Liver (tissue), 9 donors: Measurements from ENCODE around the gene C1R. TPM values are rescaled to one million over a fixed set of nuclear protein-coding genes. Genes with fewer than 3 reads are reported as not detected.

Experiments
- DNase-seq: peaks from one replicate; pipeline ENCODE4 v3.0.0-alpha.2; 2017; ENCODE audit warnings: low spot score
- H3K27ac ChIP-seq, 2 donors: one replicate each; pipeline ENCODE4 v1.7.0; 2013; ENCODE audit warnings: inconsistent platforms in 2 of 2, low read length in 2 of 2, control low read depth in 1 of 2, low read depth in 1 of 2, mild to moderate bottlenecking in 1 of 2
- H3K27me3 ChIP-seq, 4 donors: one replicate each; pipeline versions ENCODE4 v1.6.1 to v1.7.0; 2013; ENCODE audit warnings: low read length in 3 of 4, inconsistent platforms in 1 of 4, mild to moderate bottlenecking in 1 of 4, moderate library complexity in 1 of 4; ENCODE audit not compliant: control insufficient read depth in 4 of 4, insufficient read depth in 4 of 4
- H3K36me3 ChIP-seq, 4 donors: one replicate each; pipeline versions ENCODE4 v1.6.1 to v1.7.0; 2013; ENCODE audit warnings: low read length in 3 of 4, mild to moderate bottlenecking in 3 of 4, low read depth in 1 of 4, moderate library complexity in 1 of 4; ENCODE audit not compliant: control insufficient read depth in 4 of 4, insufficient read depth in 3 of 4
- H3K4me1 ChIP-seq, 4 donors: one replicate each; pipeline versions ENCODE4 v1.6.1 to v1.7.0; 2013; ENCODE audit warnings: low read length in 3 of 4, mild to moderate bottlenecking in 3 of 4, moderate library complexity in 1 of 4; ENCODE audit not compliant: control insufficient read depth in 4 of 4, insufficient read depth in 4 of 4
- H3K4me3 ChIP-seq, 3 donors: one replicate each; pipeline versions ENCODE4 v1.6.1 to v1.7.0; 2013; ENCODE audit warnings: low read length in 3 of 3, control low read depth in 1 of 3, low read depth in 1 of 3, mild to moderate bottlenecking in 1 of 3
- H3K9ac ChIP-seq, 2 donors: one replicate each; pipeline ENCODE4 v1.7.0; 2013; ENCODE audit warnings: low read length in 2 of 2, mild to moderate bottlenecking in 2 of 2, moderate library complexity in 2 of 2, control low read depth in 1 of 2, low read depth in 1 of 2
- H3K9me3 ChIP-seq, 4 donors: one replicate each; pipeline versions ENCODE4 v1.6.1 to v1.7.0; 2013; ENCODE audit warnings: low read length in 3 of 4; ENCODE audit not compliant: control insufficient read depth in 4 of 4
- CTCF ChIP-seq: fragments of 150-350 bp; IDR thresholded peaks from 2 replicates; pipeline ENCODE4 v1.5.1; 2017; ENCODE audit warnings: improper control_type of control experiment, low read depth, low read length; ENCODE audit not compliant: missing input control
- EGR1 ChIP-seq, 2 donors: IDR thresholded peaks; 2 replicates each; pipeline ENCODE4 v1.6.1; 2016 to 2018; ENCODE audit warnings: antibody characterized with exemption in 2 of 2, low read depth in 2 of 2
- FOXA1 ChIP-seq: IDR thresholded peaks from 2 replicates; pipeline ENCODE4 v1.6.1; 2016; ENCODE audit warnings: antibody characterized with exemption
- FOXA2 ChIP-seq: IDR thresholded peaks from 2 replicates; pipeline ENCODE4 v1.6.1; 2016; ENCODE audit warnings: antibody characterized with exemption
- GABPA ChIP-seq, 2 donors: IDR thresholded peaks in 1 of 2; conservative IDR thresholded peaks in 1 of 2; 2 replicates each; pipeline ENCODE4 v1.6.1; 2016; ENCODE audit warnings: antibody characterized with exemption in 2 of 2, mild to moderate bottlenecking in 1 of 2, moderate library complexity in 1 of 2
- HNF4A ChIP-seq, 2 donors: conservative IDR thresholded peaks; 2 replicates each; pipeline ENCODE4 v1.6.1; 2016; ENCODE audit warnings: antibody characterized with exemption in 2 of 2, mild to moderate bottlenecking in 2 of 2
- HNF4G ChIP-seq: IDR thresholded peaks from 2 replicates; pipeline ENCODE4 v1.6.1; 2016; ENCODE audit warnings: antibody characterized with exemption
- JUND ChIP-seq, 2 donors: IDR thresholded peaks; 2 replicates each; pipeline ENCODE4 v1.6.1; 2016; ENCODE audit warnings: antibody characterized with exemption in 2 of 2
- NR2F2 ChIP-seq: IDR thresholded peaks from 2 replicates; pipeline ENCODE4 v1.6.1; 2016; ENCODE audit warnings: antibody characterized with exemption
- RAD21 ChIP-seq, 2 donors: IDR thresholded peaks; 2 replicates each; pipeline ENCODE4 v1.6.1; 2016; ENCODE audit warnings: antibody characterized with exemption in 2 of 2, mild to moderate bottlenecking in 2 of 2
- RXRA ChIP-seq, 2 donors: IDR thresholded peaks; 2 replicates each; pipeline ENCODE4 v1.6.1; 2017 to 2018; ENCODE audit warnings: antibody characterized with exemption in 2 of 2, mild to moderate bottlenecking in 1 of 2
- SP1 ChIP-seq: IDR thresholded peaks from 2 replicates; pipeline ENCODE4 v1.6.1; 2018; ENCODE audit warnings: antibody characterized with exemption, mild to moderate bottlenecking
- TAF1 ChIP-seq: conservative IDR thresholded peaks from 2 replicates; pipeline ENCODE4 v1.6.1; 2016; ENCODE audit warnings: antibody characterized with exemption, mild to moderate bottlenecking
- YY1 ChIP-seq: IDR thresholded peaks from 2 replicates; pipeline ENCODE4 v1.6.1; 2016; ENCODE audit warnings: antibody characterized with exemption, mild to moderate bottlenecking
- ZBTB33 ChIP-seq: IDR thresholded peaks from 2 replicates; pipeline ENCODE4 v1.6.1; 2016; ENCODE audit warnings: antibody characterized with exemption
- WGBS: extraction: QIAGEN DNeasy Blood & Tissue Kit; methylation state at CpG from one replicate; pipeline ENCODE4 v1.1.7; 2013; 5-methylcytosine and 5-hydroxymethylcytosine counted together
- polyA plus RNA-seq, 2 donors: library from polyadenylated mRNA; stranded (reverse) in 1 of 2; unstranded in 1 of 2; fragments of 200-250 nt in 1 of 2; fragments of >200 nt in 1 of 2; fragmentation: Nextera tagmentation in 1 of 2; extraction: Ambion mirVana in 1 of 2; gene quantifications; one replicate each; pipeline versions ENCODE4 v1.2.1 to v1.2.3, GENCODE V29; 2013 to 2015
- total RNA-seq, 2 donors: library from RNA; depleted of rRNA; stranded (reverse); fragments of >200 nt; gene quantifications; one replicate each; pipeline ENCODE4 v1.2.3, GENCODE V29; 2014
- TF ChIP-seq, protein P1 (sequence below): IDR thresholded peaks from 2 replicates; pipeline ENCODE4 v1.6.1; 2016; ENCODE audit warnings: antibody characterized with exemption
- TF ChIP-seq, protein P2 (sequence below): IDR thresholded peaks from 2 replicates; pipeline ENCODE4 v1.6.1; 2016; ENCODE audit warnings: antibody characterized with exemption
- TF ChIP-seq, protein P3 (sequence below): IDR thresholded peaks from 2 replicates; pipeline ENCODE4 v1.6.1; 2016; ENCODE audit warnings: antibody characterized with exemption, mild to moderate bottlenecking
- donor health status: healthy.
- donor health status: healthy.
- donor health status: healthy.
- donor health status: healthy.
- donor health status: healthy.

The C1R gene
- total and polyA plus RNA-seq, 4 donors = 211 to 1,822 (median 1,153) TPM

- no peak for DNase-seq
- Histone ChIP-seq H3K4me3 (no peak overlapping the region), H3K9ac (no peak overlapping the region), H3K27me3 (no peaks in the 10 kb centered on the region), H3K9me3 (no peaks in the 10 kb centered on the region), H3K27ac (peak overlapping the region; percentile 33 to 51), H3K4me1 (peaks cover 12 to 59% (median 42%) of the 10 kb centered on the region in 4 donors), H3K36me3 (no peaks in the 10 kb centered on the region)
- 62% methylated on average over 4 of the region's 4 CpGs for WGBS
- TF ChIP-seq ZBTB33 (no peak), TAF1 (no peak), RAD21 (IDR thresholded peaks at IDR 0.05) (no peak), RXRA (IDR thresholded peaks at IDR 0.05) (no peak), HNF4G (no peak)
- TF ChIP-seq, protein P1, sequence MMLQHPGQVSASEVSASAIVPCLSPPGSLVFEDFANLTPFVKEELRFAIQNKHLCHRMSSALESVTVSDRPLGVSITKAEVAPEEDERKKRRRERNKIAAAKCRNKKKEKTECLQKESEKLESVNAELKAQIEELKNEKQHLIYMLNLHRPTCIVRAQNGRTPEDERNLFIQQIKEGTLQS = no peak
Observed at GRCh38 chr12:7125632-7126227, 33.5 kb upstream of the C1R start.

DNA sequence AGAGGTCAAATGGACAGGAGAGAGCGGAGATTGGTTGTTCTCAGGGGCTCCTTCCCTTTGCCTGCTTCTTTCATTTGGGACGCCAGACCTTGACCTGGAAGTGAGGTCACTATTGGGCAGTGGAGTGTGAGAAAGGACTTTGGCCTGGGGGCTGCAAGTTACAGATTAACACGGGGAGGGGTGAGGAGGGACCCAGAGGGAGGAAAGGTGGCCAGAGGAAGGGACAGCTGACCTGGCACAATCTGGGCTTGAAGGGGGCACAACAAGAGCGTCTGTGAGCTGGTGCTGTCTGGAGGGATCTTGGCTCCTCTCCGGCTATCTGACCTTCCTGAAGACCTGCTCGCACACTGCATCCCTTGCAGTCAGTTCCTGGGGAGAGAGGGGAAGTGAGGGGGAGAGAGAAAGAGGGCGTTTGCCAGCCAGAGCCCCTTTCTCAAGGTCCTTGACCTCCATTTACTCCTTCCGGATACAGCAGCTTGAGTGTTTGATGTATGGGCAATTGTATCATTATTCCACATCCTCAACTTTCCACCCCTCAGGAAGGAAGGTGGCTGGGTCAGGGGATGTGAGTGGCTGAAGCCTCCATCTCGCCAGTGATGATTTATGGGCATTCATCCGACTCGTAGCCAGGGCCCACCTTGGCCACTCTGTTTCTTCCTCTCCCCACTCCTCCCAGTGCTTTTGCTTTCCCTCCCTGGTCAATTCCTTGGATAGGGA is 31.7 kb upstream of the C1R start:
- DNase-seq = peak; percentile 68
- Histone ChIP-seq H3K4me1 (peaks cover 12 to 69% (median 46%) of the 10 kb centered on the region in 4 donors), H3K36me3 (no peaks in the 10 kb centered on the region), H3K9me3 (no peaks in the 10 kb centered on the region), H3K27me3 (no peaks in the 10 kb centered on the region), H3K9ac (no peak overlapping the region), H3K27ac (peak overlapping the region; percentile 51 to 57), H3K4me3 (peak overlapping the region; percentile 9 to 36 (median 18))
- peak; percentile 87 for TF ChIP-seq SP1
- TF ChIP-seq, protein P2, sequence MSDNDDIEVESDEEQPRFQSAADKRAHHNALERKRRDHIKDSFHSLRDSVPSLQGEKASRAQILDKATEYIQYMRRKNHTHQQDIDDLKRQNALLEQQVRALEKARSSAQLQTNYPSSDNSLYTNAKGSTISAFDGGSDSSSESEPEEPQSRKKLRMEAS = peak; percentile 75
- TF ChIP-seq, protein P3, sequence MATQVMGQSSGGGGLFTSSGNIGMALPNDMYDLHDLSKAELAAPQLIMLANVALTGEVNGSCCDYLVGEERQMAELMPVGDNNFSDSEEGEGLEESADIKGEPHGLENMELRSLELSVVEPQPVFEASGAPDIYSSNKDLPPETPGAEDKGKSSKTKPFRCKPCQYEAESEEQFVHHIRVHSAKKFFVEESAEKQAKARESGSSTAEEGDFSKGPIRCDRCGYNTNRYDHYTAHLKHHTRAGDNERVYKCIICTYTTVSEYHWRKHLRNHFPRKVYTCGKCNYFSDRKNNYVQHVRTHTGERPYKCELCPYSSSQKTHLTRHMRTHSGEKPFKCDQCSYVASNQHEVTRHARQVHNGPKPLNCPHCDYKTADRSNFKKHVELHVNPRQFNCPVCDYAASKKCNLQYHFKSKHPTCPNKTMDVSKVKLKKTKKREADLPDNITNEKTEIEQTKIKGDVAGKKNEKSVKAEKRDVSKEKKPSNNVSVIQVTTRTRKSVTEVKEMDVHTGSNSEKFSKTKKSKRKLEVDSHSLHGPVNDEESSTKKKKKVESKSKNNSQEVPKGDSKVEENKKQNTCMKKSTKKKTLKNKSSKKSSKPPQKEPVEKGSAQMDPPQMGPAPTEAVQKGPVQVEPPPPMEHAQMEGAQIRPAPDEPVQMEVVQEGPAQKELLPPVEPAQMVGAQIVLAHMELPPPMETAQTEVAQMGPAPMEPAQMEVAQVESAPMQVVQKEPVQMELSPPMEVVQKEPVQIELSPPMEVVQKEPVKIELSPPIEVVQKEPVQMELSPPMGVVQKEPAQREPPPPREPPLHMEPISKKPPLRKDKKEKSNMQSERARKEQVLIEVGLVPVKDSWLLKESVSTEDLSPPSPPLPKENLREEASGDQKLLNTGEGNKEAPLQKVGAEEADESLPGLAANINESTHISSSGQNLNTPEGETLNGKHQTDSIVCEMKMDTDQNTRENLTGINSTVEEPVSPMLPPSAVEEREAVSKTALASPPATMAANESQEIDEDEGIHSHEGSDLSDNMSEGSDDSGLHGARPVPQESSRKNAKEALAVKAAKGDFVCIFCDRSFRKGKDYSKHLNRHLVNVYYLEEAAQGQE = peak; percentile 38
- TF ChIP-seq RAD21 (IDR thresholded peaks at IDR 0.05) = no peak
- TF ChIP-seq EGR1 (IDR thresholded peaks at IDR 0.05; ENCODE audit: low read depth in 2 of 2) = peak in 1 of 2 donors; percentile 14
- TF ChIP-seq HNF4A (conservative IDR thresholded peaks at IDR 0.05) = peak; percentile 96 to 99
- TF ChIP-seq GABPA (IDR thresholded peaks at IDR 0.05 in 1 of 2, conservative IDR thresholded peaks at IDR 0.05 in 1 of 2) = peak in 1 of 2 donors; percentile 64
- no peak for TF ChIP-seq CTCF
- peak; percentile 44 for TF ChIP-seq YY1
- TF ChIP-seq FOXA1 = peak; percentile 64
- no peak for TF ChIP-seq FOXA2
- TF ChIP-seq JUND (IDR thresholded peaks at IDR 0.05) = peak; percentile 84 to 91
- TF ChIP-seq HNF4G = peak; percentile 94
- peak; percentile 91 for TF ChIP-seq NR2F2
- TF ChIP-seq ZBTB33 = peak; percentile 63
- TF ChIP-seq, protein P1 = no peak
- TF ChIP-seq TAF1 = no peak
- peak; percentile 93 to 96 for TF ChIP-seq RXRA (IDR thresholded peaks at IDR 0.05)
- WGBS = 21% methylated on average over 11 of the region's 11 CpGs
